Measurements from ENCODE around the gene NIPAL3.
"Not testable (repeated sequence)": the region's sequence is repeated elsewhere in the genome, so short reads cannot be mapped to it uniquely, and the experiment has no call there.

The NIPAL3 gene

DNA sequence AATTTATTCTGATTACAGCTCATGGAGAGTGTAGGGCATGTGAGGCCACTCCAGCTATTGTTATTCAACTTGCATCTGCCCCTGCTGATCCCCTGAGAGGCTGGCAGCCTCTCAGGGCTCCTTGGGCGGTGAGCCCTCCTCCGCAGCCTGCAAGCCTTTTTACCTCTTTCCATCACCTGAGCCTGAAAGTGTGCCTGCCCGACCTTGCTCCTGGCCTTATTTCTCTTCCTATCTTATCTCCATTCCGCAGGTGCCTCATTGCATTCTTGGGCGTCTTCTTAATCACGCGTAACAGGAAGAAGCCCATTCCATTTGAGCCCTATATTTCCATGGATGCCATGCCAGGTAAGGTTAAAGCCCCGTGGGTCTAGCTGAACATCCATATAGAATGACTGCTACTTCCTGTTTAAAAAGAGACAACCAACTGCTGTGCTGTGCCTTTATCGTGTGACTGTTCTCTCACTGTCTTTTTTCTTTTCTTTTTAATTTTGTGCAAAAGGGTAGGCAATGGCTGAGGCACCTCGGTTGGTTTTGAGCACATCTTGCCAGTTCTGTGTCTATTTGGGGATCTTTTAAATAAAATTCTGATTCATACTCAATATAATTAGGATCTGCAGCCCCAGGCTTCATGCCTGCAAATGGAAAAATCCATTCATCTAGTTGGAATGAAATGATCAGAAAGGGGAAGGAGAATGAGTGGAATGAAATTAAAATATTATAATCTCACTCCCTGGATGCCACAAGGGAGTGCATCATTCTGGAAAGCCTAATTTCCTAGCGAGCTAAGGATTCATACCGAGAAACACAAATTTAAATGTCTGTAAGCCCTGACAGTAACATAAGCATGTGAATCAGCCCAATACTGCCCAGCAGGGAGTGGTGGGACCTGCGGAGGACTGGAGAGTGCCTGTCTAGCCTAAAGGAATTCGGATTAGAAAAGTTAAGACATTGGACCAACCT, 48.5 kb downstream of the NIPAL3 start:
- DNase-seq = no peak

DNA sequence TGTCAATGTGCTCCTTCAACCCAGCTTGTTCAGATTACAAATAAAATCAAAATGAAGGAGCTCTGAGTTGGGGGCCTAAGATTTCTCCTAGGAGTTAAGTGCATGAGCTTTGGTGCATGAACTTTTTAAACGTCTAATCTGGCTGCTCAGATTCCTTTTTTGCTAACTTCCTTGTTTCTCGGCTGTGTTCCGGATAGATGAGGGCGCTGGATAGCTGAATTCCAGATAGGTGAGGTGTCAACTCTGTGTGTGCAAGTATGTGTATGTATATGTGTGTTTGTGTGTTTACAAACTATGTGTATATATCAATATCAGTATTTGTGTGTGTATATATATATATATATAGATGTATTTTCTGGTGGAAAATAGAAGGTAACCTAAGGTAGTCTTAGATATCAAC, 49.5 kb downstream of the NIPAL3 start:
- no peak for DNase-seq

DNA sequence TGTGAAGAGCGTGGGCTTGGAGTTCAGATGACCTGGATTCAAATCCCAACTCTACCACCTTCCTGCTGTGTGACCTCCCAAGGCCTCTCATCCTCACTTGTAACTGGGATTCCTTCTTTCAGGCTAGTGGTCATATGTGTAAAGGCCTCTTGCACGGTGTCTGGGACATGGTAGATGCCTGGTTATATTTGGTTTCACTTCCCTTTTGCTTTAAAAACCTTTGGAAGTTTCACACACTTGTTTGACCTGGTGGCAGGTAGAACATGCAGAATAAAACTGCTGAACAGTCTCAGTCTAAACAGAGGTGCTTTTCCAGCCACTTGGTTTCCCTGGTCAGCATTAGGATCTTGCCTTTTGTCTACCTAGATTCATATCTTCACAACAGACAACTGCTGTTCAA, 50.0 kb downstream of the NIPAL3 start:
- no peak for DNase-seq

DNA sequence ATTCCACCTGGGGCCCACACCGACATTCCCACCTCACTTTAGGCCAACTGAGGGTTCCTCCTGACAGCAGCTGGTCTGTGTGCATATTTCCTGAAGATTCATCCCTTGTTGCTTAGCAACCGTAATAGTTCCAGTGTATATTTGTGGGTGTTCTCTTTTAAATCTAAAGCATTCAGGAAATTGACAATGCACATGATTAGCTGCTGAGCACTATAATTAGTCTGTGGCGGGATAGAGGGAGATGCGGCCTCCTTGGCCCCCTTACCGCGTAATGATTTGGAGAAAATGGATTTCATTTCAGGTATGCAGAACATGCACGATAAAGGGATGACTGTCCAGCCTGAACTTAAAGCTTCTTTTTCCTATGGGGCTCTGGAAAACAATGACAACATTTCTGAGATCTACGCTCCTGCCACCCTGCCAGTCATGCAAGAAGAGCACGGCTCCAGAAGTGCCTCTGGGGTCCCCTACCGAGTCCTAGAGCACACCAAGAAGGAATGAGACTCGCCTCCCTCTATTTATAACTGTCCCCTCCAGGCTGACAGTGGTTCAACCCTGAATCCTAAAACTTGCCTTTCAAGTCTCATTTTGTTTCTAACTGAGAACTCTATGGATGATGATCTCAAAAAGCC, 53.2 kb downstream of the NIPAL3 start:
- no peak for DNase-seq

DNA sequence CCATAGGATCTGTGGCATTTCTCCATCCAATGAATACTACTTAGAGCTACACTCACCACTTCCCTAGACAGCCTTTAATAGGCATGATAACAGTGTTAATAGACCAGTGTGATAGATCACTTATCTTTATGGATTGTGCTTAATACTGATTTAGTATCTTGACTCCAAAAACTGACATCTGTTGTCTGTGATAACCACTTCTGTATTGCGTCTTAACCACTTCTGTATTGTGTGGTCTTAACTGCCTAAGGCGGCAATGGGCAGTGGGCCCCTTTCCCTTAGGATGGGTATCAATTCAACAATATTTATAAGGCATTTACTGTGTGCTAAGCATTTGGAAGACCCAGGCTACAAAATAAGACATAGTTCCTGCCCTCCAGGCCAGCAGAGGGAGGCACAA, 55.0 kb downstream of the NIPAL3 start:
- DNase-seq = no peak

DNA sequence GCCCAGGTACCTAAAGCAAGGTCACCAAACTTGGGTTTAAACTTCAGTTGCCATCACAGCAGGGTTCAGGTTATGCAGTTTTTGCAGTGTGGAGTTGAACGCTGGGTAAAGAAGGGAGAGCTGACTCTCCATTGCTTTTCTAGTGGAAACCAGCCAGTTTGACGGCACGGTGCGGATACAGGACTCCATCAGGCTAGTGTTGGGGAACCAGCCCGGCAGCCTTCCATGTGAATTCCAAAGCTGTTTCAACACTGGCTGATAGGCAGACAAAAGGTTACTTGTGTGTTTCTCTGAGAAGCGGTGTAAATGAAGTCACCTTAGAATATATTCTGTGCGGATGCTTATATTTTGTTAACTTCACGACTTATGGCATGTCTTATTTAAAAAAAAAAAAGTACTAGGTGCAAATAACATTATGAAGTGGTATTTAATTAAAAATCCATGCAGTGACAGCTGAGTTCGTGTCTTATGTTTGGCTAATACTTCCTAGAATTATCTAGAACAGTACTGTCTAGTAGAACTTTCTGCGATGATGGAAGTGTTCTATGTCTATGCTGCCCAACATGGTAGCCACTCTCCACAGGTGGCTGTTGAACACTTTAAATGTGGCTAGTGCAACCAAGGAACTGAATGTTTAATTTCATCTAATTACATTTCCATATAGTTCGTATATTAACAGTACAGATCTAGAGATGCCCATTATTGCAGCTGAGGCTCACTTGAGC, 57.1 kb downstream of the NIPAL3 start:
- no peak for DNase-seq

DNA sequence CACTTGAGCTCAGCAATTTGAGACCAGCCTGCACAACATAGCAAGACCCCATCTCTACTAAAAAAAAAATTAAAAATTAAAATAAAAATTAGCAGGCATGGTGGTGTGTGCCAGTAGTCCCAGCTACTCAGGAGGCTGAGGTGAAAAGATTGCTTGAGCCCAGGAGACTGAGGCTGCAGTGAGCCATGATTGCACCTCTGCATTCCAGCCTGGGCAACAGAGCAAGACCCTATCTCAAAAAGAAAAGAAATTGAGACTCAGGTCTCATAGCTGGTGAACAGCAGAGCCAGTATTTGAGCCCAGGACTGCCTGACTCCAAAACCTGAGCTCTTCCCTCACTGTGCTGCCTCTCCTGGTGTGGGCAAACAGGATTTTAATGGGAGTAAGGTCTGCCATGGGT, 58.6 kb downstream of the NIPAL3 start:
- DNase-seq = no peak

DNA sequence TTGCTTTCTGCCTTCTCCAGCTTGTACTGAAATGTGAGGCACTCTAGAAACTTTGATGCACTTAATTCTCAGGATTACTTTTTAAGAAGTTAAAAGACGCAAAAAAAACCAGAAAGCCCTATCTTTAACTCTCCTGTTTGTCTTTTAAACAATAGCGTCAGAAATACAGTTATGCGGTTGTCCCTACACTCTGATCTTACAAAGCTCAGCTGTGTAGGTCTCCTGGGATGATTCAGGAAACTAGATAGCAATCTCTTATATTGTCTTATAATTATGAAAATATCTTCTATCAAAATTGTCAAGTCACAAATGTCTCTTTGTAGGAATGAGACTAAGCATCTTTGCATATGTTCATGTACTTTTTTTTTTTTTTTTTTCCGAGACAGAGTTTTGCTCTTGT, 60.1 kb downstream of the NIPAL3 start:
- DNase-seq = no peak

DNA sequence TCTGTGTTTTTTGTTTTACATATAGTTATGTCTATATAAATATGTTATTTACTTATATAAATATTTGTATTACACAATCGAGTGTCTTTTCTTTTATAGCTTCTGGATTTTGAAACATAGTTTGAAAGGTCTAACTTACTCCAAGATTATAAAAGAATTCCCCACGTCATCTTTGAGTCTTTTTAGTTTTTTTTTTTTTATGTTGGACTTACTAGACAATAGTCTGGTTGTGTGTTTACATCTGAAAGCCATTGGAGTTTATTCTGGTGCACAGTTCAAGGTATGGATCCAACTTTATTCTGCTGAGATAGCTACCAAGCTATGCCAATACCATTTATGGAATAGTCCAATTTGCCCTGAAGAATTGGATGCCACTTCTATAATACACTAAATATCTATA, 61.0 kb downstream of the NIPAL3 start:
- no peak for DNase-seq

DNA sequence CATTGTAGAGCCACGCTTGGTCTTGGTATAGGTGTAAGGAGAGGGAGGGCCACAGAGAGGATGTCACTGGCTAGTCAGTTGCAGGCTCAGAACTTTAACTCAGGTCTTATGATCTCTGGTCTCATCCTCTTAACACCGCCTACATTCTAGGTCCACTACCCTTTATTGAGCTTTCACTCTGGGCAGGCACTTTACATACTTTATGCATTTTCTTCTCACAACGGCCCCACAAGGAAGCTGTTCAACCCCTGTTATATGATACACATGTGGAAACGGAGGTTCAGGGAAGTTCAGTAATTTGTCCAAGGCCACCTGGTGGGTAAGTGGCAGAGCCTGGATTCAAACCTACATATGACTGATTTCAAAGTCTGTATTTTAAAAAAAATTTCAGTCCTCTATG, 61.7 kb downstream of the NIPAL3 start:
- DNase-seq = no peak

DNA sequence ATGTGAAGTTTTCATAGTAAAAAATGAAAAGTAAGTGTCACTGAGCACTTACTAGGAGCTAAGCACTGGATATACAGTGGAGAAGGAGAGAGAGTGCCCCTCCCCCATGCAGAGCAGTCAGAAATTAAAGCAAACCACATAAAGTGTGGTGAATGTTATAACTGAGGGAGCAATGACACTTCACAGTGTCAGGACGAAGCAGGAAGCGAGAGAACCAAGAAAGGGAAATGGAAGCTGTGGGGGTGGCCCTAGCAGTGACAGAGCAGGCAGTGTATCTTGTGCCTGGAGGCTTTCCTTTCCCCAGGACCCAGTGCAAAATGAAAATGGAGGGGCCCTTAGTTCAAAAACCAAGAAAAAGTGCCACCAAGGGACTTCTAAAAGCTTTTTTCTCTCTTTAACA, 65.5 kb downstream of the NIPAL3 start:
- no peak for DNase-seq

DNA sequence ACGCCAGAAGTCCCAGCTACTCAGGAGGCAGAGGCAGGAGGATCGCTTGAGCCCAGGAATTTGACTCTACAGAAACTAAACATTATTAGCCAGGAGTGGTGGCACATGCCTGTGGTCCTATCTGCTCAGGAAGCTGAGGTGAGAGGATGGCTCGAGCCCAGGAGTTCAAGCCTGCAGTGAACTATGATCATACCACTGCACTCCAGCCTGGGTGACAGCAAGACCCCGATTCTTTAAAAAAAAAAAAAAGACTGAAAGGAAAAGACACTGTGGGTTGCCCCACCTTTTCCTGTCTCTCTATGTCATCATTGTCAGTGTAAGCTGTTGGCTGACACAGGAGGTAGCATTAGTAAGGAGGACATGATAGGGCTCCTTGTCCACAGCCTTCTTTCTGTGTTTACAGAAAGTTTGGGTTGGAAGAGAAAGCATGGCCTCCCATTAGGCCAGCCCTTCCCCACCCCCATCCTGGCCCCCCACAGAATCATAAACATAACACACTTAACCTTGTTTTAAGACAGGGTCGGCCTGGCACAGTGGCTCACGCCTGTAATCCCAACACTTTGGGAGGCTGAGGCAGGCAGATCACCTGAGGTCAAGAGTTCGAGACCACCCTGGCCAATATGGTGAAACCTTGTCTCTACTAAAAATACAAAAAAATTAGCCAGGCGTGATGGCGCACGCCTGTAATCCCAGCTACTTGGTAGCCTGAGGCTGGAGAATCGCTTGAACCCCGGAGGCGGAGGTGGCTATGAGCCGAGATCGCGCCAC, 66.4 kb downstream of the NIPAL3 start:
- no peak for DNase-seq

DNA sequence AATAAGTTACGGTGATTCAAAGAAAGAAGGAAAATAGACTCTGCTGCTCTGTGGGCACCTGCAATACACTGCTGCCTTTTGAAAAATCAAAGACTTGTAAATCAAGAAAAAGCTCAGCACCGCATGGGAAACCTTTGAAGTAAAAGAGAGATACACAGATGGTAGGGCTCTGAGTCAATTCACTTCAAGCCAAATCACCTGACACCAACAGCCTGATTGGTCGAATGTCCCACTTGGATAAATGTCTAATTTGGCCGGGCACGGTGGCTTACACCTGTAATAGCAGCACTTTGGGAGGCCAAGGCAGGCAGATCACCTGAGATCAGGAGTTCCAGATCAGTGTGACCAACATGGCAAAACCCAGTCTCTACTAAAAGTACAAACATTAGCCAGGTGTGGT, 67.8 kb downstream of the NIPAL3 start:
- no peak for DNase-seq

DNA sequence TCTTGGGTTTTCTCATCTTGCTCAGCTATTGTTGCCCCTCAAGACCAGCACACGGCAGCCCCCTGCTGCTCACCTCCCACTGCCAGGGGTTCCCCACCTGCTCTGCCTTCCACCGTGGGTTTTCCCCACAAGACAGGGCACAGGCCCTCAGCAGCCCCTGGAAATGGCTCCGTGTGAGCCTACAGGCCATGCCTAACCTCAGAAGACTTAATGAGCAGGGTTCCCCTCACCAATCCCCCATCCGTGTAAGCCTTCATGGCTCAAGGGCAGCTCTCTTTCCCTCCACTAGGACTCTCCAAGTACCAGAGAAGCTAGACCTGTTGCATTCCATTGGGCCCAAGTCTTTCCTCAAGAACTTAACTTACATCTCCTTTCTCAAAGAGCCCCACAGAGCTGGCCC, 68.6 kb downstream of the NIPAL3 start:
- DNase-seq = no peak

DNA sequence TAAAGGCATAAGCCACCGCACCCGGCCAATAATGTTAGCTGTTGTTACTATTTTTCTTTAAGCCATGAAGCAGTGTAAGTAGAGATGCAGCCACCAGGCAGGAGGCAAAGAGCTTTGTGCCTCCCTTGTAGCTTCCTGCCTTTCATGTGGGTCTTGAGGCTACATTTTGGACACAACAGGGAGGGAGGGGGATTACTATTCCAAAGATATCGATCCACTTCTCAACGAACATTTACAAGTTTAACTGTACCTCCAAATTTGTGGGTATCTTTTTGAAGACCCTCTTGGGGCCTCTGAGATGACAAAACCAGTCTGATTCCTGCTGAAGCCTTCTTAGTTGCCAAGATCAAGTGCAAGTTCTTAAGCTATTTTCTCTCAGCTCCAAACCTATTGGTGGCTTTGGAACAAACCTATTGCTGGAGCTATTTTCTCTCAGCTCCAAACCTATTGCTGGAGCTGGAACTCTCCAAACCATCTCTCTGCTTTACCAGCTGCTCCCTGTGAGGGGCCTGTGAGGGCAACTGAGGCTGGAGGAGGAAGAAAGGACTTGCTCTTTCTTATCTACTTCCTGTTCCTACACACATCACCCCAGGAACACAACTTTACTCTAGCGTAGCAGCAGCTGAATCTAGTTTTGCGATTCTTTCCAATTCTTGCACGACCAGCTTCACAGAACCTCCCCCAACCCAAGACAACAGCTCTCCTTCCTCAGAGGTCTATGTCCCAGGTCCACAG, 70.9 kb downstream of the NIPAL3 start:
- no peak for DNase-seq

DNA sequence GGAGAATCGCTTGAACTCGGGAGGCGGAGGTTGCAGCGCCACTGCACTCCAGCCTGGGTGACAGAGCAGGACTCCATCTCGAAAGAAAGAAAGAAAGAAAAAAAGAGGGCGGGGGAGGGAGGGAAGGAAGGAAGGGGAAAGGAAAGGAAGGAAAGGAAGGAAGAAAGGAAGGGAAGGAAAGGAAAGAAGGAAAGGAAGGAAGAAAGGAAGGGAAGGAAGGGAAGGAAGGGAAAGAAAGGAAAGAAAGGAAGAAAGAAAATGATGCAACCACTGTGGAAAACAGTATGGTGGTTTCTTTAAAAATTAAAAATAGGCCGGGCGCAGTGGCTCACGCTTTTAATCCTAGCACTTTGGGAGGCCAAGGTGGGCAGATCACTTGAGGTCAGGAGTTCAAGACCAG, 71.9 kb downstream of the NIPAL3 start:
- DNase-seq = no peak

DNA sequence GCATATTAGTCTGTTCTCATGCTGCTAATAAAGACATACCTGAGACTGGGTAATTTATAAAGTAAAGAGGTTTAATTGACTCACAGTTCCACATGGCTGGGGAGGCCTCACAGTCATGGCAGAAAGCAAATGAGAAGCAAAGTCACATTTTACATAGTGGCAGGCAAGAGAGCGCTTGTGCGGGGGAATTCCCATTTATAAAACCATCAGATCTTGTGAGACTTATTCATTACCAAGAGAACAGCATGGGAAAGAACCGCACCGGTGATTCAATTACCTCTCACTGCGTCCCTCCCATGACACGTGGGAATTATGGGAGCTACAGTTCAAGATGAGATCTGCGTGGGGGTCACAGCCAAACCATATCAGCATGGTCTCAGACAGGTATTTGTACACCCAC, 72.6 kb downstream of the NIPAL3 start:
- not testable (repeated sequence) for DNase-seq

DNA sequence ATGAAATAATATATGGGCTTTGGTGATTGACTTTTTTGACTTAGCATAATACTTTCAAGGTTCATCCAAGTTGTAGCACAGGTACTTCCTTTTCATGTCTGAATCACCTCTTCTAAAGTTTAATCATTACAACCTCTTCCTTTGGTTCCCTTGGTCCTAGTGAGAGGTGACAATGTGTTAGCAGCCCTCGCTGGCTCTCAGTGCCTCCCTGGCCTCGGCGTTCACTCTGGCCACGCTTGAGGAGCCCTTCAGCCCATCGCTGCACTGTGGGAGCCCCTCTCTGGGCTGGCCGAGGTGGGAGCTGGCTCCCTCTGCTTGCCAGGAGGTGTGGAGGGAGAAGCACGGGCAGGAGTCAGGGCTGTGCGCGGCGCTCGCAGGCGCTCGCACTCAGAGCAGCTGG, 74.1 kb downstream of the NIPAL3 start:
- no peak for DNase-seq

DNA sequence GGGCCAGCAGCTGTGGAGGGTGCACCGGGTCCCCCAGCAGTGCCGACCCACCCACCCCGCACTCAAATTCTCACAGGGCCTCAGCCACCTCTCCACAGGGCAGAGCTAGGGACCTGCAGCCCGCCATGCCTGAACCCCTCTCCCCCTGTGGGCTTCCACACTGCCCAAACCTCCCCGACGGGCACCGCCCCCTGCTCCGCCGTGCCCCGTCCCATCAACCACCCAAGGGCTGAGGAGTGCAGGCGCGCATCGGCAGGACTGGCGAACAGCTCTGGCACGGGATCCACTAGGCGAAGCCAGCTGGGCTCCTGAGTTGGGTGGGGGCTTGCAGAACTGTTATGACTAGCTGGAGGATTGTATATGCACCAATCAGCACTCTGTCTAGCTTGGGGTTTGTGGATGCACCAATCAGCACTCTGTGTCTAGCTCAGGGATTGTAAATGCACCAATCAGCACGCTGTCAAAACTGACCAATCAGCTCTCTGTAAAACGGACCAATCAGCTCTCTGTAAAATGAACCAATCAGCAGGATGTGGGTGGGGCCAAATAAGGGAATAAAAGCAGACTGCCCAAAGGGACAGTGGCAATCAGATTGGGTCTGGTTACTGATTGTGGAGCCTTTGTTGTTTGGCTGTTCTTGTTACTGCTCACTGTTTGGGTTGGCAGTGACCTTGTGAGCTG, 74.6 kb downstream of the NIPAL3 start:
- DNase-seq = no peak

DNA sequence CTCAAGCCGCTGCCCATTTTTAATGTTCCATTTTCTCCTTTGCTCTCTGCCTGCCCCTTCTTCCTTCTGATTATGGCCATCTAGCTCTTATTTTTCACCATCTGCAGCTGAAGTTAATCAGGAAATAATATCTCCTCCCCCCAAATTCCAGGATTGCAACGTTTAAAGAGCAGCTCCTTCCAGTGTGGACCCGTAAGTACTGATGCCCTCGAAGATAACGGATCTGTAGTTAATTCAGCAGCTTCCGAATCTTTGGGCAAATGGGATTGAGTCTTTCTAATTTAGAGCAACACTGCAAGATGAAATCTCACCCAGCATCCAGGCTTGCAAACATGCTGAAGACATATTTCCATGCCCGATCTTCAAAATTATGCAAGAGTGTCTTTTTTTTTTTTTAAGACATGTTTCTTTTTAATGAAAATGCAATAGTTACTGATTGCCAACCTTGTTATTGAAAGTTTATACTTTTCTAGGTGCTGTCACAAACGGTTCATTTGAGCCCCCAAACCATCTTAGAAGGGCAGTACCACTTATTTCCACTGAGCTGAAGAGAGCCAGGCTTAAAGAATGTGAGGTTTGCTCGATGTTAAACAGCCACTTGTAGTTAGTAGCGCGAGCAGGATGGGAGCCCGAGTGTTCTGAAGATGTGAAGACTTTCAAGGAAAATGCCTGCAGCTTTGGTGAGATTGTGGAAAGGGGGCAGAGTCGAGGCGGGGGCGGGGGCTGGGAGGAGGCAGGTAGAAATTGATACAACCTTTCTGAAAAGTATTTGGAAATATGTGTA, 76.2 kb downstream of the NIPAL3 start:
- DNase-seq = no peak

DNA sequence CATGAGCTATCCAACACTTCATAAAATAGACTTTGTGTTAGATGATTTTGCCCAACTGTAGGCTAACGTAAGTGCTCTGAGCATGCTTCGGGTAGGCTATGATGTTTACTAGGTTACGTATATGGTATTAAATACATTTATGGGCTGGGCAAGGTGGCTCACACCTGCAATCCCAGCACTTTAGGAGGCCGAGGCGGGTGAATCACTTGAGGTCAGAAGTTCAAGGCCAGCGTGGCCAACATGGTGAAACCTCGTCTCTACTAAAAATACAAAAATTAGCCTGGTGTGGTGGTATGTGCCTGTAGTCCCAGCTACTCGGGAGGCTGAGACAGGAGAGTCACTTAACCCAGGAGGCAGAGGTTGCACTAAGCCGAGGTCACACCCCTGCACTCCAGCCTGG, 77.3 kb downstream of the NIPAL3 start:
- DNase-seq = not testable (repeated sequence)

All from NCI-H1048 (cell line).